Skeletal muscle cell (primary cell): ENCODE measurements around the gene TMEM132D.
"Not testable (repeated sequence)": the region's sequence is repeated elsewhere in the genome, so short reads cannot be mapped to it uniquely, and the experiment has no call there.

Source experiments
- DNase-seq: peaks from one replicate; pipeline ENCODE4 v3.0.0-alpha.2; 2010; ENCODE audit warnings: low read depth
- H3K4me3 ChIP-seq: 2 replicates; pipeline ENCODE4 v1.5.1; 2011; ENCODE audit warnings: low read depth, mild to moderate bottlenecking, control low read depth, low read length, moderate library complexity

The TMEM132D gene

DNA sequence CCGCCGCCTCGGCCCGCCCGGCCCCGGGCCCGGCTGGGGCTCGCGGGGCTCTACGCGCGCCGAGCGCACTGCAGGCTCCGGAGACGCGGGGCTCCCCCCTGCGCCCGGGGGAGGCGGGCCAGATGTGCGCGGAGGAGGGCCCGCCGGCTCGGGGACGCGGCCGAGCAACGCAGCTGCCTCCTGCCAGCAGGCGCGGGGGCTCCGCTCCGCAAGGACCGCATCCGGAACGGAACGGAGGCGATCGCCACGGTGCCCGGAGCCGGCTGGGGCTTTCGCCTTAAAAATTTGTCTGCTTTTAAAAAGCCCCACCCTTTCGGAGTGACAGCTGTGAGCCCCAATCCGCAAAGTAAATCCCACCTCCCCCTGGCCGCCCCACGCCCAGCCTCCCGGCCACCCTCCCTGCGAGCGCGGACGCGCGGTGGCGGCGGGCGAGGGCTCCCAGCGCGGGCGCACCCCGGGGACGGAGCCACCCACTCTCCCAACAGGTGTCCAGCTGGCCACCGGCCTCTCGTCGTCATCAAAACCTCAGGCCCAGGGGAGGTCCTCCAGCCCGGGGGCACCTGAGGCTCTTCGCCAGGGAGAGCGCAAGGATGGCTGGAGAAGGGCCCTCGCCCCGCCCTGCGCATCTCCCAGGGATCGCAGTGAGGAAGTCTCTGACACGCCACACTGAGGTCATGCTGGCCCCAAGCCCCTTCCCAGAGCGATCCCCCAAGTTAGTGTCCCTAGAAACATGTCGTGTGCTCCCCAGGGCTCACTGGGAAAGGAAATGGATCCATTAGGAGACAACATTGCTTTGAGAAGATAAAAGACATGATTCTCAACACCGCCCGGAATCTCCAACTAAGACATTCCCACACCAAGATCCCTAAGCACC, at the start of gene TMEM132D:
TSS of gene TMEM132D (minus strand) at position 70 of the 874 bp plus-strand sequence.
- H3K4me3 ChIP-seq: peak within 1 kb of the TSS; percentile 27
- no peak for DNase-seq

- H3K4me3 ChIP-seq: no peak overlapping the region
- DNase-seq: no peak
These were observed 45.8 kb upstream of the TMEM132D start for GRCh38 chr12:129949651-129950050.

DNA sequence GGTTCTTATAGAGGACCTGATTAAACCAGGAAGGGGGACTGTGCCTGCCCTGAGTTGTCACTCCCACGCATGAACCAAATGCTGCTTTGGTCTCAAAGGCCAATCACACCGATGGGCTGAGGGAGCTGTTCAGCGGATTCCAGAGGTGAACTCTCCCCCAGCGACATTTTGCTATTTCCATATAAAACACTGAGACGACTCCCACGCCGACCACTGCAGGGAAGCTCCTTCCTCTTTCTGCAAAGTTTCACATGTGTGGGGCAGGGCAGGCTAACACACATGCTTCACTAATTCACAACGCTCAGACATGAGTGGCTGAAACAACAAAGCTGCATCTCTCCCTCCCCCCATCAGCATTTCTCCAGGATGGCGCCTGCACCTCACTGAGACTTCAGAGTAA, 37.8 kb upstream of the TMEM132D start:
- no peak for DNase-seq
- H3K4me3 ChIP-seq: no peak overlapping the region

DNA sequence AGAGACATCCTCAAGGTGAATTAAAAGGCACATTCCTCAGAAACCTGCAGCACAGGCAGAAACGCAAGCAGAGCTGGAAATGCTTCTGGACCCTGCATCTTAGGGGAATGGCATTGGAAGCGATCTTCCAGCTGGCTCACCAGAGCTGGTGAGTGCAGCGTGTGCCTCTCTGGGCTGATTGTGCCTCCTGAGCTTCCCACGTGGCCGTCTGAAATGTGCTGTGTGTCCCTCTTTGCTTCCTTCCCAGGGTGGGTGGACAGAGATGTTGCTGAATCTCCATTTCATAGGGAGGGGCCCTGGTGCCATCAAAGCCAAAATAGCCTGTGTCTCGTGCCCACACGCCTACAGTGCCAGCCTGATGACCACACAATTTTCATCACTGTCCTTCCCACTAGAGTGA, 34.3 kb upstream of the TMEM132D start:
- H3K4me3 ChIP-seq: no peak overlapping the region
- no peak for DNase-seq

GRCh38 chr12:129937426-129937825, 33.6 kb upstream of the TMEM132D start:
- DNase-seq: no peak
- H3K4me3 ChIP-seq: no peak overlapping the region

DNA sequence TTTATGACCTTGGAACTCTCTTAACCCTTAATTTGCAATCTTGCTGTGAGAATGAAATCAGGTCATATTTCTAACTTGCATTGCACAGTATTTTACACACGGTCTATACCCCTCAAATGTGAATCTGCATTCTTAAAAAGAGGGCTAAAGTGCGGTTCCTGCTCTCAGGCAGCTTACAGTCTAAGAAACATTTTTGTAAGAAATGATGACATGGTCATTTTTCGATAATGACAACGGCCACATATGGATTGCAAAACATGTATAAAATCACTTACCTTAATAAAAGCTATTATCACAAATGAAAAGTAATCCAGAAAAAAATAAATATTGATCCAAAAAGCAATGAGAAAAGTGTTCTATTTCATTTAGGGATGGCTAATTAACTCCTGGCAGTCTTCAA, 24.8 kb upstream of the TMEM132D start:
- H3K4me3 ChIP-seq: no peak overlapping the region

DNA sequence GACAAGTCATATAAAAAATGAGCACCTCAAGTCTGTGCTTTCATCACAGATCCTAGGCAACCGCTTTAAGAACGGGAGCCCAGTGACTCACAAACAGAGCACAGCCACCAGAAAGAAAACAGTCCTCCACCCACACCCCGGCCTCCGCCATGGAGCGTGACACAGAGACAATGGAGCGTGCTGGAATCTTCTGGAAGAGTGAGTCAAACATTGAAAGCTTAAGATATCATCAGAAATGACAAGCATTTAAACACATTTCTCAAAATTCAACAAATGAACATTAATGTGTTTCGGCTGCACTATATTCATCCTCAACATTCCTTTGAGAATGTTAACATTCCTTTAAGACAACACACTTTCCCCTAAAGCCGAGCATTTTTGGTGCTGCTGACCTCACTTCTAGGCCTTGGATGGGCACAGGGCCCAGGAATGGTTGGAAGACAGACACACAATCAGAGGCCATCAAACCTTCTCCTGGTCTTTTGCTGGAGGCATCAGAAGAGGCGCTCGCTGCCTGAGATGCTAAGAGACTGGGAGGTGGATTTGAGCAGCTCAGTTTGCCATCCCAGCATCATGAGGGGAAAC, 23.6 kb upstream of the TMEM132D start:
- DNase-seq: no peak
- H3K4me3 ChIP-seq: no peak overlapping the region

More for the DNA sequence above, 24.8 kb upstream of the TMEM132D start:
- DNase-seq: no peak

- peak; percentile 12 for DNase-seq
- no peak overlapping the region for H3K4me3 ChIP-seq
These were observed 7.7 kb upstream of the TMEM132D start for GRCh38 chr12:129911428-129912049.

- no peak for DNase-seq
- no peak overlapping the region for H3K4me3 ChIP-seq
These were observed 5.5 kb upstream of the TMEM132D start for GRCh38 chr12:129909051-129910020.

GRCh38 chr12:129903092-129903945, 506 bp downstream of the TMEM132D start:
- no peak for DNase-seq
- H3K4me3 ChIP-seq: peak overlapping the region; percentile 24

GRCh38 chr12:129902371-129903091, 1.3 kb downstream of the TMEM132D start:
- DNase-seq: no peak
- H3K4me3 ChIP-seq: peak overlapping the region; percentile 24

- no peak overlapping the region for H3K4me3 ChIP-seq
- peak; percentile 12 for DNase-seq
These were observed 2.6 kb downstream of the TMEM132D start for GRCh38 chr12:129901254-129901653.

DNA sequence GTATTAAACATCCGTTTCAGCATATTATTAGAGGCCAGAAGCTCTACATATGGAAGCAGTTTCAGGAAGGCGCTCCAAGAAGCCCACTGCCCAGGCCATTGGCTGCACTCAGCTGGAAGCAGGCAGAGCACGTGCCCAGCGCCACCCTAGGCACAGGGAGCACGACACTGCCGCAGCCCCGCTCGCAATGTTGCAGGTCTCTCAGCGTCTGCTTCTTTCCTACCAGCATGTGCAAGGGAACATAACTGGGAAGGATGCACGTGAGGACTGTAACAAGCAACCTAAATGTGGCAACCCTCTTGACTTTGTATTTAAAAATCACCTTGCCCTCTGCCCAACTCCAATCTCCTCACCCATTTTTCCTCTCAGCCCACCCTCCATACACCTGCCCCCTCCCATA, 3.5 kb downstream of the TMEM132D start:
- no peak for DNase-seq
- H3K4me3 ChIP-seq: no peak overlapping the region

- not testable (repeated sequence) for DNase-seq, H3K4me3 ChIP-seq
These were observed 4.8 kb downstream of the TMEM132D start for GRCh38 chr12:129899045-129899444.

DNA sequence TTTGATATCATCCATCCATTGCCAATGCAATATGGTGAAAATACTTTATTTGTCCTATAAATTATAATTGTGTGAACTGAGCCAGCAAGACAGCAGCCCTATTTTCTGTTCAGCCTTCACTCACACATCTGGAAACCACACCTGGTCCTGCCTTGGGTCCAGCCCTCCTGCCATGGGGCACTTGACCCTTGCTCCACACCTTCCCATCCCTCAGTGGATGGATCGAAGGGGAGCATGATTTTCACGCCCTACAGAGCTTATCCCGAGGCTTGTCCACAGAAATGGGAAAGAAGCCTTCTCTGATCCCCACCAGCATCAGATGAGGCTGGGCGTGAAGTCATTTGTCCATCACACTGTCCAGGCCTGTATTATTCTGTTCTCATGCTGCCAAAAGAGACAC, 10.1 kb downstream of the TMEM132D start:
- H3K4me3 ChIP-seq: no peak overlapping the region
- no peak for DNase-seq

DNA sequence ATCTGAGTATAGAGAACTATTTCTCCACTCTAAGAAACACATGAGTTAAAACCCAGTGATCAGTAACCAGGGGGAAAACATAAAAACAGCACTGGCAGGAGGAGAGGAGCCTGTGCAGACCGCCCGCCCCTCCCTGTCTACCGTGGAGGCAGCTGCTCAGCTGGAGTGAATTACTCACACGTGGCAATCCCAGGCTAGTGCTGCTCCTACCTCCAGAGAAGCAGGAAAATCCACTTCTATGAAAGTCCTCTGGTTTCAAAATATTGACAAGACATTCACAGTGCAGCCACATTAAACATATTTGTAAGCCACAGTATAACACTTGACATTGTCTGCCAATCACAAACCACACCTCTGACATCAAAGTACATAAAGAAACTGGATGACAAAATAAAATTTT, 16.7 kb downstream of the TMEM132D start:
- no peak for DNase-seq
- H3K4me3 ChIP-seq: no peak overlapping the region

- no peak overlapping the region for H3K4me3 ChIP-seq
- no peak for DNase-seq
These were observed 17.3 kb downstream of the TMEM132D start for GRCh38 chr12:129886541-129886940.

DNA sequence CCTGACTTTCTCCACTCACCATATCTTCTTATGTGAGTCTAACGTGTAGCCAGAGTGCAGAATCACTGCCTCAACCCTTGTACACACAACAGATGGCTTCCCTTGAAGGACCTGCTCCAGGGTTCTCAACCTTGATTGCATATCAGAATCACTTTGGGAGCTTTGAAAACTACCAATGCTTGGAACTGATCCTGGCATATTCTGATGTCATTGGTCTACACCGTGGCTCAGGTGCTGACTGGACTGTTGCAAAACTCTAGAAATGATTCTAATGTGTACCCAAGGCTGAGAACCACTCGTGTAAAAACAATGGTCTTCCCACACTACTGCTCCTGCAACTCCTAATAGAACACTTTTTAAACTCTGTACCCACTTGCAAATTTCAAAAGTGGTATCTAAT, 18.5 kb downstream of the TMEM132D start:
- DNase-seq: no peak
- H3K4me3 ChIP-seq: no peak overlapping the region
